ENCODE measurements around the gene KCTD6. TPM values are rescaled to one million over a fixed set of nuclear protein-coding genes. Genes with fewer than 3 reads are reported as not detected.

The KCTD6 gene
- total and polyA plus RNA-seq, 10 donors: 7.3 to 23.5 (median 10.9) TPM

GRCh38 chr3:58490860-58491501, 915 bp upstream of the KCTD6 start:
- no peaks in the 10 kb centered on the region for H3K36me3 ChIP-seq
- intact Hi-C loops (cut with DNase I; ENCODE audit: low total_unique reads): loop anchor here (10.0 kb wide), 1 partner anchor 66 kb away; no protein-coding TSS in a partner anchor
- WGBS, 5 donors: 69 to 85% (median 77%) methylated on average over 16 to 19 of the region's 19 CpGs
- peak overlapping the region; percentile 63 to 90 (median 80) for H3K27ac ChIP-seq
- peaks cover 21 to 70% (median 48%) of the 10 kb centered on the region in 6 donors for H3K4me1 ChIP-seq
- no peaks in the 10 kb centered on the region for H3K27me3 ChIP-seq (replicated peaks in 1 of 7)
- TF ChIP-seq POLR2AphosphoS5 (IDR thresholded peaks at IDR 0.05) (no peak), POLR2A (IDR thresholded peaks at IDR 0.05) (no peak)
- TF ChIP-seq, protein P1, sequence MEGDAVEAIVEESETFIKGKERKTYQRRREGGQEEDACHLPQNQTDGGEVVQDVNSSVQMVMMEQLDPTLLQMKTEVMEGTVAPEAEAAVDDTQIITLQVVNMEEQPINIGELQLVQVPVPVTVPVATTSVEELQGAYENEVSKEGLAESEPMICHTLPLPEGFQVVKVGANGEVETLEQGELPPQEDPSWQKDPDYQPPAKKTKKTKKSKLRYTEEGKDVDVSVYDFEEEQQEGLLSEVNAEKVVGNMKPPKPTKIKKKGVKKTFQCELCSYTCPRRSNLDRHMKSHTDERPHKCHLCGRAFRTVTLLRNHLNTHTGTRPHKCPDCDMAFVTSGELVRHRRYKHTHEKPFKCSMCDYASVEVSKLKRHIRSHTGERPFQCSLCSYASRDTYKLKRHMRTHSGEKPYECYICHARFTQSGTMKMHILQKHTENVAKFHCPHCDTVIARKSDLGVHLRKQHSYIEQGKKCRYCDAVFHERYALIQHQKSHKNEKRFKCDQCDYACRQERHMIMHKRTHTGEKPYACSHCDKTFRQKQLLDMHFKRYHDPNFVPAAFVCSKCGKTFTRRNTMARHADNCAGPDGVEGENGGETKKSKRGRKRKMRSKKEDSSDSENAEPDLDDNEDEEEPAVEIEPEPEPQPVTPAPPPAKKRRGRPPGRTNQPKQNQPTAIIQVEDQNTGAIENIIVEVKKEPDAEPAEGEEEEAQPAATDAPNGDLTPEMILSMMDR (IDR thresholded peaks at IDR 0.05 in 8 of 11, conservative IDR thresholded peaks at IDR 0.05 in 3 of 11): no peak
- peak; percentile 90 for DNase-seq
- no peaks in the 10 kb centered on the region for H3K9me3 ChIP-seq
- peak overlapping the region; percentile 14 to 92 (median 52) for H3K4me3 ChIP-seq

DNA sequence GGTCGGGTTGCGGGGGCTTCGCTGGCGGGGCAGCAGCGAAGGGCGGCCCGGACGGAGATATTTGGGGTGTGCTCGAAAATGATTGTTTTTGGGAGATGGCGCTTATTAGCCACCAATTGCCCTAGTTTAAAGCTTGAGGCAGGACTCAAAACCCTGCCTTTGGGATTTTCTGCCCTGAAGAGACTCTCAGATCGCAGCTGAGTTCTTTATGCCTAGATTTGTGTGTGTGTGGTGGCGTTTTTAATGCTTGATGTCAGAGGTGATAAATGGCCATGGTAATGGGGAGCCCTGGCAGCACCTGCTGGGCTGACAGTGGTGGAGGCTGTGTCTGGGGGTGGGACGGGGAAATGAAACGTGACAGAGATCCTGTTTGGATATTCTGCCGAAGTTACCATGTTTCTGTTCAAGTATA, 604 bp downstream of the KCTD6 start:
- intact Hi-C loops (cut with DNase I; ENCODE audit: low total_unique reads): loop anchor here (10.0 kb wide), 1 partner anchor 68 kb away; no protein-coding TSS in a partner anchor
- Histone ChIP-seq H3K27ac (peak overlapping the region; percentile 48 to 90 (median 84)), H3K27me3 (replicated peaks in 1 of 7) (no peaks in the 10 kb centered on the region), H3K36me3 (no peaks in the 10 kb centered on the region), H3K4me1 (peaks cover 32 to 71% (median 62%) of the 10 kb centered on the region in 6 donors), H3K9me3 (no peaks in the 10 kb centered on the region), H3K4me3 (peak overlapping the region; percentile 62 to 92 (median 71))
- TF ChIP-seq POLR2AphosphoS5 (IDR thresholded peaks at IDR 0.05): no peak
- TF ChIP-seq POLR2A (IDR thresholded peaks at IDR 0.05): no peak
- TF ChIP-seq, protein P1 (IDR thresholded peaks at IDR 0.05 in 8 of 11, conservative IDR thresholded peaks at IDR 0.05 in 3 of 11): no peak
- DNase-seq: no peak
- WGBS, 5 donors: 0 to 3% (median 1%) methylated on average over 5 to 15 of the region's 15 CpGs

DNA sequence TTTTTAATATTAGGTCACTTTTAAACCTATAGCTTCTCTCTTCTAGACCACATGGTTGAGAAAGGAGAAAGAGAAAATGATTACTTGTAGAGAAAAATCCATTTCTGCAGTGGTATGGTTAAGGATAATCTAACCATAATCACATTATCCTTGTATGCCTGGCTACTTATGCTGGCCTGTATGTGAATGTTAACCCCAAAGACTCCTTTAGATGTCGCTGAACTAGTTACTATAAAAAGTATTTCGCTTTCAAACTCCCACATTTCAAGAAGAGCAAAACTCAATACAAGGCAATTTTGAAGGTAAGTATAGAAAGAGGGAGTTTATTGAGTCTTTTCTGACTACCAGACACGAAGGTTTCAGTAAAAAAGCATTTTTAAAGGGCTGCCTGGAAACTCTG, 2.2 kb downstream of the KCTD6 start:
- Histone ChIP-seq H3K36me3 (peaks cover 0 to 3% (median 0%) of the 10 kb centered on the region in 6 donors), H3K27me3 (replicated peaks in 1 of 7) (no peaks in the 10 kb centered on the region), H3K4me1 (peaks cover 35 to 76% (median 64%) of the 10 kb centered on the region in 6 donors), H3K27ac (no peak overlapping the region), H3K4me3 (peak overlapping the region in 2 of 8 donors; percentile 89 to 92), H3K9me3 (no peaks in the 10 kb centered on the region)
- TF ChIP-seq POLR2AphosphoS5 (IDR thresholded peaks at IDR 0.05) (no peak), POLR2A (IDR thresholded peaks at IDR 0.05) (no peak)
- TF ChIP-seq, protein P1 (IDR thresholded peaks at IDR 0.05 in 8 of 11, conservative IDR thresholded peaks at IDR 0.05 in 3 of 11): no peak
- intact Hi-C loops (cut with DNase I; ENCODE audit: low total_unique reads): loop anchor here (10.0 kb wide), 1 partner anchor 69 kb away; no protein-coding TSS in a partner anchor
- 69 to 82% (median 77%) methylated on average over 3 of the region's 3 CpGs for WGBS, 5 donors
- no peak for DNase-seq

DNA sequence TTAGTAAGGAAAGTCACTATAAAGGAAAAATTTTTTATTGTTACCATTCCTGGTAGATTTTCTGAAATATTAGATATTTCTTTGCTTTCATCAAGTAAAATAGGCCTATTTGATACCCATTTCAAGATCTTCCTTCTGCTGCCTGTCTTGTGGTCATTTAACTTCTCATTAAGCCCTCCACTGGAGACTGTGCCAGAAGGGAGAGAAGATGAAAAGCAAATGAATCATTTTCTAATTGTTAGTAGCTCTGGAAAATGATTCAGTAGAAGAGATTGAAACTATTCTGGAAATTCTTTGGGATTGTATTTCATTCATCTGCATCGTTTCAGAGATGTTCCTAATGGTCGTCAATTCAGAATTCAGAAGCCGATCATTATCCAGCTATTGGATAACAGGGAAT, 3.2 kb downstream of the KCTD6 start:
- Histone ChIP-seq H3K27ac (no peak overlapping the region), H3K4me3 (no peak overlapping the region), H3K9me3 (no peaks in the 10 kb centered on the region), H3K27me3 (replicated peaks in 1 of 7) (no peaks in the 10 kb centered on the region), H3K4me1 (peaks cover 35 to 71% (median 62%) of the 10 kb centered on the region in 6 donors), H3K36me3 (peaks cover 0 to 12% (median 2%) of the 10 kb centered on the region in 6 donors)
- 58 to 96% (median 90%) methylated on average over 3 of the region's 3 CpGs for WGBS, 5 donors
- no peak for DNase-seq
- intact Hi-C loops (cut with DNase I; ENCODE audit: low total_unique reads): loop anchor here (10.0 kb wide), 1 partner anchor 70 kb away; no protein-coding TSS in a partner anchor
- TF ChIP-seq POLR2A (IDR thresholded peaks at IDR 0.05): no peak
- no peak for TF ChIP-seq POLR2AphosphoS5 (IDR thresholded peaks at IDR 0.05)
- TF ChIP-seq, protein P1 (IDR thresholded peaks at IDR 0.05 in 8 of 11, conservative IDR thresholded peaks at IDR 0.05 in 3 of 11): no peak
